HG02852 (cell line): ENCODE results near the gene TLR2.
A peak's percentile ranks its signal among the peaks of the same experiment; 100 is the strongest.
"Not testable (repeated sequence)": the region's sequence is repeated elsewhere in the genome, so short reads cannot be mapped to it uniquely, and the experiment has no call there.

ENCODE experiments used
- ATAC-seq: cut with Tn5 transposase; IDR thresholded peaks from one replicate; pipeline ENCODE4 v1.9.1; 2021; ENCODE audit warnings: mild to moderate bottlenecking, moderate library complexity; ENCODE audit not compliant: unreplicated experiment

The TLR2 gene

DNA sequence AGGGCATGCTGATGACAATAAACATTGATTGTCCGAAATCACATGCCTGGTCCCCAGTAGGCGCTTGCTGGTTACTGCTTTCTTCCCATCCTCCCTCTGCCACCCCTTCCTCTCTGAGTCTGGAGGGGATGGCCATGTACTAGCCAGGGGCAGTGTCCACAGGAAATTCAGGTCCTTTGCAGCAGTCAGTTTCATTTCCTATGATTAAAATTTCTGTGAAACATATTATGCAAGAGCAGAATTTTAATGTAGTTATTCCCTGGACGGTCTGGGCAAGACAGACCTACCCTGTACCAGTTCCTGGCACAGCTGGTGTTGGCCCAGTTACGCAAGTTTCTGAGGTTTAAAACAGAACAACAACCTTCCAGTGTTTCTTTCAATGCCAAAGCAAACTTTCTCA is 28.2 kb upstream of the TLR2 start:
- no peak for ATAC-seq

DNA sequence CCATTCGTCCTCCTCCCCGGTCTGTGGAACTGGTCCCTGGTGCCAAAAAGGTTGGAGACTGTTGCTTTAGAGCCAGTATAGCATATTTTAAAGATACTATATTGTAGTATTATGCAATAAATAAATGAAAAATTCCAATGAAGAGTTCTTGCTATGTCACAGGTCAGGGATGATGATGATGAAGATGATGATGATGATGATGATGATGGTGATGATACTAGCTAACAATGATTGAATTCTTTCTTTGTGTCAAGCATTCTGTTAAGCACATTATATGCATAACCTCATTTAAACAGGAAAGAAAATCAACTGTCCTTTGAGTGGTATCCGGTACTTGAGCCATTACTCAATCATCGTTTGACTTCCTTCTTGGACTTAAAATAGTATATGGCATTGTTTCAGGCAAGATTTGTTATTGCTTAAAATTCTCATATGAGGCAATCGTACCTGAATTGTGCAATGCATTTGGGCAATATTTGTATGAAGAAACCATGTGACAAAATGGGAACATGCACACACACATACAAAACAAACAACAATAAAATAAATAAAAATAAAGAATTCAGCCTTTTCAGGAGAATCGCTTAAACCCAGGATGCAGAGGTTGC is 22.8 kb upstream of the TLR2 start:
- ATAC-seq: no peak

DNA sequence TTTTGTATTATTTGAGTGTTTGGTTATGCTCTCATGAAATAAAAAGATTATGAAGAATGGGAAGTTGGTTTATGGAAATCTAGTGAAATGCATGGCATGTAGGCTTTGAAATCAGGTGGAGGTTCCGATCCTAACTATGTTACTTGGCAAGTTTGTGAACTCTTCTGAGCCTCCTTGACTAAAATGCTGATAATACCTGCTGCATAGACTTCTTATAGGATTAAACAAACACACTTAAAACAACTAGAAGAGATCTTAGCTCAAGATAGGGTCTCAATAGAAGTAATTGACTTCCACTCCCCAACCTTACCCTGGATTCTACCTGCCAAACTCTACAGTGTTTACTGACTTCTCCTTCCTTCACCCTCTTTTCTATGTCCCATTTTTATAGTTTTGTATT is 22.2 kb upstream of the TLR2 start:
- no peak for ATAC-seq

DNA sequence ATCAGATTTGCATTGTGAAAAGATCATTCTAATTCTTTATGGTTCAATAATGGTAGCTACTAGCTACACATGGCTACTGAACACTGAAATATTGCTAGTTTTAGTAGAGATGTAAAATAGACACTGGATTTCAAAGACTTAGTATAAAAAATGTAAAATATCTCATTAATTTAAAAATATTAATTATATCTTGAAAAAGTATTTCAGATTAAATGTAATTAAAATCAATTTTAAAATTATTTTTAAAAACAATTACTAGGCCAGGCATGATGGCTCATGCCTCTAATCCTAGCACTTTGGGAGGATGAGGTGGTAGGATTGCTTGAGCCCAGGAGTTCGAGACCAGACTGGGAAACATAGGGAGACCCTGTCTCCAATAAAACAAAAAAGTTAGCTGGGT is 20.4 kb upstream of the TLR2 start:
- ATAC-seq: no peak

DNA sequence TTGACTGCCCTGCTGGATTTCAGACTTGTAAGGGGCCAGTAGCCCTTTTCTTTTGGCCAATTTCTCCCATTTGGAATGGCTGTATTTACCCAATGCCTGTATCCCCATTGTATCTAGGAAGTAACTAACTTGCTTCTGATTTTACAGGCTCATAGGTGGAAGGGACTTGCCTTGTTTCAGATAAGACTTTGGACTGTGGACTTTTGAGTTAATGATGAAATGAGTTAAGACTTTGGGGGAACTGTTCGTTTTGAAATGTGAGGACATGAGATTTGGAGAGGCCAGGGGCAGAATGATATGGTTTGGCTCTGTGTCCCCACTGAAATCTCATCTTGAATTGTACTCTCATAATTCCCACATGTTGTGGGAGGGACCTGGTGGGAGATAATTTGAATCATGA is 17.6 kb upstream of the TLR2 start:
- ATAC-seq: not testable (repeated sequence)

DNA sequence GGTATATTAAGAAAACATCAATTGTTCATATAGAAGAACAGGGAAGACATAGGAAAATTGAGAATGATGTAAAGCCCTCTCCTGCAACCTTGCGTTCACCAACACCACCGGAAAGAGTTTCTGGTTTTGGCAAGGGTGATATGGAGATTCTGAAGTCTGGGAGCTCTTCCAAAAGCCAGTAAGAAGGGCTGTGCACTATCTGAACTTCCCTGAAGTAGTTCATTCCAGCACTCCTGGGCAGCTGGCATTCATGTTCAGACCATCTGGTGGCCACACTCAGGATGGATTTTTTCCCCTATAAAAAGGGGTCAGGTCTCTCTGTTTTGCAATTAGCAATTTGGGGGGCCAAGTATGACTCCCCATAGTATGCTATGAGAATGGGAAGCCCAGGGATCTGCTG is 15.4 kb upstream of the TLR2 start:
- no peak for ATAC-seq

DNA sequence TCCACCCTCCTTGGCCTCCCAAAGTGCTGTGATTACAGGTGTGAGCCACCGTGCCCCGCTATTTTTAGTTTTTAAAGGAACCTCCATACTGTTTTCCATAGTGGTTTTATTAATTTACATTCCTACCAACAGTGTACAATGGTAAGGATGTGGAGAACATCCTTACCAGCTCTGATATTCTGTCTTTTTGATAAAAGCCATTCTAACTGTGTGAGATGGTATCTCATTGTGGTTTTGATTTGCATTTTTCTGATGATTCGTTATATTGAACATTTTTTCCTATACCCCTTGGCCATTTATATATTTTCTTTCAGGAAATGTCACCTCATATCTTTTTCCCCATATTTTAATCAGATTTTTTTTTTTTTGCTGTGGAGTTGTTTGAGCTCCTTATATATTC is 14.2 kb upstream of the TLR2 start:
- no peak for ATAC-seq

DNA sequence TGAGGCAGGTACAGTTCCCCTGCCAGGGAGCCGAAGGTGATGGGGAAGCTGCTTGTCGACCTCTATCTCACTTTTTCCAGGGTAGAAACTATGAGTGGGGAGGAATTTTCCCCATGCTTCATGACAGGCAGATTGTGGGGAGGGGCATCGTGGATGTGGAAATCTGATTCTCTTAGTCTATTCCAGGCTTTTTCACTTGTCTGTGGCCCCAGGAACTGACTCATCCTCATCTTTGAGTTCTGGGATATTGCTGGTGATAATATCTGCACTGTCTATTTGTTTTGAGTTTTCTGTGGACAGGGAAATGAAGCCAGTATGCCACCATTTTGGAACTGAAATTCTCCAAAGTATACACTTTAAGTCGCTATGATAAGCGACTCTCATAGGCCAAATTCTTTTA is 7.6 kb upstream of the TLR2 start:
- no peak for ATAC-seq

DNA sequence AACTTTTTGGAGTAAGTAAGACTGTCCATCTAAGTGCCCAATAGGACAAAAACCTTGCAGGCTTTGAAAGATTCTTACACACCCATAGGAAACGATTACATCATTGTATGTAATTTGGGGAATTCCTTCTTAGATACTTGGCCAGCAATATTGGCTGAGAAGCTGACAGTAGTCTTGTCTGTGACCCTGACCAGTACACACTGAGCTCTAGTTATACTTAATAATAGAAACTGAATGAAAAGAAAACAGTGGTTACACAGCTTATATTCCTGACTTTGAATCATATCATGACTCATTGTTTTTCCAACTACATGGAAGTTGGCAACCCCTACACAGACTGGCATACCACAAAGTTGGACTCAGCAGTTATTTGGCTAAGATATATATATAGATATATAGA is 7.1 kb upstream of the TLR2 start:
- ATAC-seq: no peak

DNA sequence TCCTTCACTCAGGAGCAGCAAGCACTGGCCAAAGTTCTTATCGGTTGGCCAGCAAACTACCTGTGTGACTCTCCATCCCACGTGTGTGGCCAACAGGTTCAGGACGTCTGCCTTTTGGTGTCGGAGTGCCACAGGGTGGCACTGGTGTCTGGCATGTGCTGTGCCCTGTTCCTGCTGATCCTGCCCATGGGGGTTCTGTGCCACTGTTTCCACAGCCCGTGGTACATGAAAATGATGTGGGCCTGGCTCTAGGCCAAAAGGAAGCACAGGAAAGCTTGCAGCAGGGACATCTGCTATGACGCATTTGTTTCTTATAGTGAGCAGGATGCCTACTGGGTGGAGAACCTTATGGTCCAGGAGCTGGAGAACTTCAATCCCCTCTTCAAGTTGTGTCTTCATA is 4.6 kb upstream of the TLR2 start:
- no peak for ATAC-seq

DNA sequence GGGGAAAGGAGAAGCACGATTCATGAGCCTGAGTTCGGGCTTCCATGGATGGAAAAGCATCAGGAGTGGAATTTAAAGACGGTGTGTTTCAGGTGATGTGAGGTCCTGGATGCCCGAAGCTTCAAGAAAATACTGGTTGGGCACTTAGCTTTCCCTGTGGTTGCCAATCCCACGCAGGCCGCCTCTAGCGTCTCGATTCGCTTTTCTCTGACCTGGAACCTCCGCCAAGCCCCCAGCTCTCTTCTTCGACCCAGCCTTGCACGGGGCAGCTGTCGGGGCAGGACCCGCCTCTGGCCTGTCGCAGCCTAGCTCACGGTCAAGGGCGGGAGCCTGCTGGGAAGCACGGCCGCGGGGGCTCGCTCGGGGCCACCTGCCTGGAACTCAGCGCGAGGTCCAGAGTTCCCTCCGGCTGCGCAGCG is 308 bp upstream of the TLR2 start:
- no peak for ATAC-seq

DNA sequence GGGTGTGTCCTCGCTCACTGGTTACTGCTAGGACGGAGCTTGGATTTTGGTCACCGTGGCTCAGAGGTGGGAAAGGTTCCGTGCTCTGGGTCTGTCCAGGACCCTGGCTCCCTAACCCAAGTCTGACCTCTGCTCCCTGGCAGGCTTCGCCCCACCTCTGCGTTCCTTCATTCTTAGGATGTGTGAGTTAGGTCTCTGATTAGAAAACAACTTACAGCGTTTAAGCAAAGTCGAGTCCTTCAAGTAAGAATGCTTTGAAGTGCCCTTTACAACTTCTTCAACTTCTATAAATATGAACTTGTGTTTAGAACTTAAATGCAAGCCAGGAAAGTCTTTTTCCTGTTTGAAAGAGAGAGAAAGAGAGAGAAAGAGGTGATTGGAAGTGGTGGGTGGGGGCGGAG is 891 bp downstream of the TLR2 start:
- no peak for ATAC-seq

DNA sequence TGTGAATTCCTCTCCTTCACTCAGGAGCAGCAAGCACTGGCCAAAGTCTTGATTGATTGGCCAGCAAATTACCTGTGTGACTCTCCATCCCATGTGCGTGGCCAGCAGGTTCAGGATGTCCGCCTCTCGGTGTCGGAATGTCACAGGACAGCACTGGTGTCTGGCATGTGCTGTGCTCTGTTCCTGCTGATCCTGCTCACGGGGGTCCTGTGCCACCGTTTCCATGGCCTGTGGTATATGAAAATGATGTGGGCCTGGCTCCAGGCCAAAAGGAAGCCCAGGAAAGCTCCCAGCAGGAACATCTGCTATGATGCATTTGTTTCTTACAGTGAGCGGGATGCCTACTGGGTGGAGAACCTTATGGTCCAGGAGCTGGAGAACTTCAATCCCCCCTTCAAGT is 20.4 kb downstream of the TLR2 start:
- no peak for ATAC-seq

DNA sequence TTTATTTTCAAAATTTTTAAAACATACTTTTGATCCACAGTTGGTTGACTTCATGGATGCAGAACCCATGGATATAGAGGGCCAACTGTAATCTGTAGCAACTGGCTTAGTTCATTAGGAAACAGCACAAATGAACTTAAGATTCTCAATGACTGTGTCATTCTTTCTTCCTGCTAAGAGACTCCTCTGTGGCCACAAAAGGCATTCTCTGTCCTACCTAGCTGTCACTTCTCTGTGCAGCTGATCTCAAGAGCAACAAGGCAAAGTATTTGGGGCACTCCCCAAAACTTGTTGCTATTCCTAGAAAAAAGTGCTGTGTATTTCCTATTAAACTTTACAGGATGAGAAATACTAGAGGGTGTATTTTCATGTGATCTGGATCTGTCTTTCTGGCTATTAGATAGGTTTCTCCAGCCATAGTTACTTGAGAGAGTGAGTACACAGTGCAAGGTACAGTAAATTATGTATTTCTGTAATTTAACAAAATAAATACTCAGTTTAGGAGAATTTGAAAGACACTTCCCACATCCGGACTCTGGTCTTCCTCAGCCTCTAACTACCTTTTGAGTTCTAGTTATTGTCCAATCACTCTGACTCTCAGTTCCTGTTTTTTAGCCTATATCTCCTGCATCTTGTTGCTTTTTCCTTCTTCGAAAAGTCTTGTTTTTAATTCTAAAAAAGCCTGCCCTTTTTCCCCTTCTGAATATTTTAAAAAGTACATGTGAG is 21.8 kb downstream of the TLR2 start:
- peak; percentile 79 for ATAC-seq

DNA sequence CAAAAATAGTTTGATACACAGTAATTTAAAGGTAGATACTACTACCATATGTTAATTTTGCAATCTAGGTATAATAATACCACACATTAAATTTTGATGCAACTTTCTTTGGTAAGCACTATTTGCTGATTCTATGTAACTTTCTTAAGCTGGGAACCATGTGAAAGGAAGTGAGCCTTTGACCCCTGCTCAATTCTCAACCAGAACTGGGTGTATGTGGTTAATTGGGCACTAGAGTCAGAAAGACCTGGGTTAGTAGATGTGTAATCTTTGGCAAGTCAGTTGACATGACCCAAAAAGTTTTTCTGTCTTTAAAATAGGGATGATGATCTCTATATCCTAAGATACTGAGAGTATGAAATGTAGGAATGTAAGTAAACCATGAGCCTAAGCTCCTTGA is 22.4 kb downstream of the TLR2 start:
- ATAC-seq: peak; percentile 23

DNA sequence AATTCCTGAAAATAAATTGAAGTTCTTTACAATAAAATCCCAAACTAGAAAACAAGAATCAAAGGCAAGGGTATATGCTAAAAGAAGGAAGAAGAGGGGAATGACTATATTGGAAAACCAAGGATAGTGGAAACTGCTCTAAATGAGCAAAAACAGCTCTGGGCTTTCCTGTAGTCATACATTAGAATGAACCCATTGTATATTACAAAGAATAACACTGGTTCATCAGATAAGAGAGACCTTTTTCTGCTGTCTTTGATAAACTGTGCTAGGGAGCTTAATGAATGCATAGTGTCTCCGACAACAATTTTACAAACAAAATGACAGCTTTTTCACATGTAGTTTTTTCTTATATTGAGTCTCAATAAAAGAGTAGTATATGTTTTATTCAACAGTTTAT is 26.6 kb downstream of the TLR2 start:
- ATAC-seq: no peak

DNA sequence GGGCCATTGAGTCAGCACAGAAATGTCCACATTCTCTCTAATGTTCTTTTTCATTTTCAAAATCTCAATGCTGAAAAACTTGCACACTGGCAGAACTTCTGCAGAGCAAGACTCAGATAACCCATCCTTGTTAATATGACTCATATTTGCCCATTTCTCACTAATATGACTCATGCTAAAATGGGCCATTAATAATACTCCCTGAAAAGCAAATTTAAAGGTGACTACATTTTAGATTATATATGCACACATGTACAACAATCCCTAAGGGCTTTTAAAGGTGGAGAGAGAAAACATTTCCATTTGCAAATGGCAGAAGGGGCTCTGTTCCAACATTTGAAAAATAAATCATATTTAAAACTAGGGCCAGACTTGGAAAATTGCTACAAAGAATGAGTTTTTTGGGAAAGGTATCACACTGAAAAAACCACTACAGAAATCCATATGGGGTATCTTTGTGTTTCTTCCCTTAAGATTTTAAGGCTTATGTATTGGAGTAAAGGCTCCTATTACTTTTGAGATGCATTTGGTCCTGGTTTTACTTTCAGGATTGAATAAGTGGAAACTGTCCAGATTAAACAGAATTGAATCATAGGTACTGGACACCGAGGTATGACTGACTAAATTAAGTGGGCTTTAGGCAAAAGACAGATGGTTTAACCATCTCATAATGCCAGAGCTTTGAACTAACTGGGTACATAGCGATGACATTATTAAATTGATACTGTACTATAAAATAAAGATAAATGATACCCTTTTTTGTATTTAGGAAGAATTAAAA is 30.0 kb downstream of the TLR2 start:
- ATAC-seq: no peak

DNA sequence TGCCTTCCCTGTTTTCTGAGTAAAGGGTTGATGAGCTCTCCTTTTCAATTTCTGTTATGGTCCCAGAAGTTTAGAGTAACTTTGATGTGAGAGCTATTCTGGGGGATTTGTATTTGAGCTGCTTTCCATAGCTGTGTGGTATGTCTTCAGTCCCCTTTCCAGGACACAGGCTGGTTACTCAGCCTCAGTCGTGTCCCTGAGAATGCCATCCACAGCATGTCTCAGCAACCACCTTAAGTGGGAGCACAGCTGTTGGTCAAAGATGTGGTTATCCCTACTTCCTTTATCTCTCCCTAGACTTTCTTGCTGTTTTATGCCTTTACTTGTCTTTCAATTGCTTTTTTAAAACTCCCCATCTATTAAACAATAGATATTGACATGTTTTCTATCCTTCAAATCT is 38.0 kb downstream of the TLR2 start:
- no peak for ATAC-seq

DNA sequence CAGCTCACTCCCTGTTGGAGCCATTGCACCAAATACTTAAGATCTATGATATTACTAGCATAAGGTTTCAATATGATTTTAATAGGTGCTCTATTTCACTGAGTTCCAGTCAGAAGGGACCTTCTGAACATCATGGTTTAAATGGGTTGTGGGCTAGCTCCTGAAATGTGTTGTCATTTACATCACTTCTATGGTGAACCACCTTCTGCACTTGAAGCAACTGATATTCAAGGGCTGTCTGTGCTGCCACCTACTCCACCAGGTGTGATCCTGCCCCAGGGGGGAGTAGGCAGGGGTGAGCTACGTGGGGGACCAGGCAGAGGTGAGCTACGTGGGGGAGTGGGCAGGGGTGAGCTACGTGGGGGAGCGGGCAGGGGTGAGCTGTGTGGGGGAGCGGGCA is 40.5 kb downstream of the TLR2 start:
- ATAC-seq: no peak

DNA sequence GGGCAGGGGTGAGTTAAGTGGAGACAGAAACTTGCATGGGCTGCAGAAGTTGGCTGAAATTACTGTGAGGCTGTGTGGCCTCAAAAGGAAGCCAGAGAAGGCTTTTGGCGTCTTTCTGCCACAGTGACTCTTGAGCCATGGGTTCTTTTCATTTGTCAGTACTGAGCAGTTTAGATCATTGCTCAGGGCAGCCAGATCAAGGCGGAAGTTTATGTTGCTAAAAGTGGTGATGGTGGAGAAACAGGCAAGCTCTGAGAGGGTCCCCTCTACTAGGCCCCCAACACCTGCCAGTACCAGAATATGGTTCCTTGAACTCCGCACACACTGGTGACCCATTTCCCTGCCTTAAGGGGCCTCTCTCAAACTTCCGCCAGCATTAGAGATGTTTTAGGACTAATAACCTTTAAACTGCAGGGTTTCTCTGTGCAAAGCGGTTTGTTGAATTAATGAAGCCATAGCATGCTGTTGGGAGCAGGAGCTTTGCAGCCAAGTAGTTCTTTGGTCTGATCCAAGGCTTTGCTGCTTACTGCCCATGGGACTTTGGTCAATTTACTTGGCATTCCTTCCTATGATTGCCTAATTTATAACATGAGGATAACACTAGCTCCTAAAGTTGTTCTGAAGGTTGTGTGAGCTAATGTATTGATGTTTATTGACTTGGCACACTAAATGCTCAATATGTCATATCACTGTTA is 41.2 kb downstream of the TLR2 start:
- ATAC-seq: no peak

DNA sequence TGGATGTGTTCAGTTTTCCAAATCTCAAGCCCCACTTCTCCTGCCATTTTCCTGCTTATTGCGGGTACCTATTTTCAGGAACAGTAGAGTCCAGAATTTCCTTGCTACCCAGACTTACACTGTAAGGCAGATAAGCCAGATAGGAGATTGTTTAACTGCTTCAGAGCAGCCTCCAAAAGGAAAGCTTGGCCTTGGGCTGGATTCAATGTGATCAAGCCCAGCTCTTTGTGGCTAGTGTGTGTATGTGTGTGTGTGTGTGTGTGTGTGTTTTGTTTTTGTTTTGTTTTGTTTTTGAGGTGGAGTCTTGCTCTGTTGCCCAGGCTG is 41.7 kb downstream of the TLR2 start:
- ATAC-seq: no peak

DNA sequence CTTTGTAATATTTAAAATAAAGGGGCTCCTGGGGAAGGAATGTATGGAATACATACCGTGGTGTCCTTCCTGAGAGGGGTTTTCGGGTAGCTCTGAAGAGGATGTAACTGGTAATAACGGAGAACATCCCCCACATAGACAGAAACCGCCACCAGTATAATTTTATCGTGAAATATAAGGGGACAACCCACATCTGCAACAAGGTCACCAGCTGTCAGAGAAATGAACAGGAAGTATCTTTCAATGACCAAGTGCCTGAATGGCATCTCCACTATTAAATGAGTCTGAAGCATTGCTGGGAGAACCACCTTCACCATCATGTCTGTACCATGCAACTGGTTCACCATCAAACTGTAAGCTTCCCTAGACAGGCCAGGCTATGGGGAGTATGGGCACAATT is 44.1 kb downstream of the TLR2 start:
- no peak for ATAC-seq
